K562 (cell line): Measurements from ENCODE around the gene TPR. TPM values are rescaled to one million over a fixed set of nuclear protein-coding genes. Genes with fewer than 3 reads are reported as not detected.

Experiments
- BRD4 ChIP-seq: fragments of 200-600 bp; sonication (generic); IDR thresholded peaks from 2 replicates; pipeline ENCODE4 v1.6.1; 2017; ENCODE audit warnings: inconsistent platforms
- CREBBP ChIP-seq: IDR thresholded peaks from one replicate; pipeline ENCODE4 v1.6.1; 2012; ENCODE audit warnings: low read depth, mild to moderate bottlenecking, control low read depth, inconsistent platforms, low read length
- DIDO1 ChIP-seq: fragments of 450-650 bp; IDR thresholded peaks from 2 replicates; pipeline ENCODE4 v1.6.1; 2016; ENCODE audit warnings: low read depth, missing biosample characterization, missing genetic modification characterization
- DNMT1 ChIP-seq: fragments of 450-650 bp; IDR thresholded peaks from 2 replicates; pipeline ENCODE4 v1.6.1; 2016; ENCODE audit warnings: antibody characterized with exemption, mild to moderate bottlenecking
- ERF ChIP-seq: fragments of 450-650 bp; formaldehyde crosslinking; IDR thresholded peaks from 2 replicates; pipeline ENCODE4 v1.4.0; 2020; ENCODE audit warnings: mild to moderate bottlenecking, mixed read lengths
- FOXK2 ChIP-seq, 2 experiments: fragments of 450-650 bp; IDR thresholded peaks in 1 of 2; conservative IDR thresholded peaks in 1 of 2; 2 replicates each; pipeline ENCODE4 v1.6.1; 2016; ENCODE audit warnings: low read depth in 2 of 2, mild to moderate bottlenecking in 1 of 2
- HNRNPK ChIP-seq: fragments of 200-400 bp; formaldehyde crosslinking; IDR thresholded peaks from one replicate; pipeline ENCODE4 v1.6.1; 2018; ENCODE audit warnings: mild to moderate bottlenecking, low read depth, low read length; ENCODE audit not compliant: poor library complexity, severe bottlenecking
- KAT8 ChIP-seq: fragments of 450-650 bp; IDR thresholded peaks from 2 replicates; pipeline ENCODE4 v1.6.1; 2016; ENCODE audit warnings: low read depth, mild to moderate bottlenecking
- MED1 ChIP-seq: sonication (generic); formaldehyde crosslinking; IDR thresholded peaks from 2 replicates; pipeline ENCODE4 v1.8.1; 2023; ENCODE audit warnings: missing genetic modification reagents, borderline replicate concordance
- MLLT1 ChIP-seq, 2 experiments: fragments of 450-650 bp; IDR thresholded peaks; 2 replicates each; pipeline ENCODE4 v1.6.1; 2016
- MTA3 ChIP-seq: fragments of 450-650 bp; formaldehyde crosslinking; IDR thresholded peaks from 2 replicates; pipeline ENCODE4 v1.6.1; 2017; ENCODE audit warnings: mild to moderate bottlenecking, borderline replicate concordance
- POLR2A ChIP-seq: fragments of 450-650 bp; conservative IDR thresholded peaks from 2 replicates; pipeline ENCODE4 v1.6.1; 2016
- RFX1 ChIP-seq: fragments of 450-650 bp; IDR thresholded peaks from 2 replicates; pipeline ENCODE4 v1.6.1; 2016; ENCODE audit warnings: mild to moderate bottlenecking, moderate library complexity
- TBP ChIP-seq: optimal IDR thresholded peaks from 2 replicates; pipeline ENCODE3; 2011; ENCODE audit warnings: low read depth, low read length, improper control_type of control experiment
- XRCC4 ChIP-seq: IDR thresholded peaks from one replicate; pipeline ENCODE4 v1.6.1; 2011; ENCODE audit not compliant: insufficient read depth, insufficient read length; ENCODE audit errors: extremely low read depth
- ZFP30 ChIP-seq: fragments of 250-450 bp; sonication (Bioruptor Pico); IDR thresholded peaks from 2 replicates; pipeline ENCODE4 v1.8.0; 2022; ENCODE audit warnings: moderate library complexity, mild to moderate bottlenecking, inconsistent platforms, borderline replicate concordance
- ZKSCAN3 ChIP-seq: fragments of 250-450 bp; sonication (Bioruptor Pico); IDR thresholded peaks from 2 replicates; pipeline ENCODE4 v1.4.0; 2020
- ZNF644 ChIP-seq: fragments of 200-800 bp; sonication (Bioruptor generic); IDR thresholded peaks from 2 replicates; pipeline ENCODE4 v1.6.1; 2016; ENCODE audit warnings: low read depth, missing genetic modification characterization, missing compliant biosample characterization
- ZNF780A ChIP-seq: fragments of 250-450 bp; sonication (Bioruptor Pico); IDR thresholded peaks from 2 replicates; pipeline ENCODE4 v1.5.0; 2021; ENCODE audit warnings: mild to moderate bottlenecking
- polyA plus RNA-seq, 8 experiments: library from polyadenylated mRNA; depleted of rRNA in 4 of 8; stranded (reverse) in 5 of 8; unstranded in 3 of 8; fragments of >200 nt; fragmentation: Nextera tagmentation in 2 of 8; fragmentation: Illumina TruSeq in 1 of 8; extraction: Ambion mirVana in 2 of 8; extraction: Trizol in 1 of 8; gene quantifications; 2 replicates each; pipeline versions ENCODE4 v1.2.1 to v1.2.3, GENCODE V29; 2011 to 2014; ENCODE audit warnings: inconsistent platforms in 1 of 8, missing spikeins in 1 of 8
- total RNA-seq, 7 experiments: library from RNA; depleted of rRNA in 6 of 7; stranded (reverse); fragments of >200 nt in 6 of 7; fragmentation: Illumina TruSeq in 2 of 7; extraction: Trizol in 2 of 7; gene quantifications; 2 replicates each; pipeline versions ENCODE4 v1.2.1 to v1.2.3, GENCODE V29; 2011 to 2021; ENCODE audit warnings: low replicate concordance in 1 of 7
- TF ChIP-seq, protein P1 (sequence below): sonication (generic); formaldehyde crosslinking; IDR thresholded peaks from 2 replicates; pipeline ENCODE4 v1.8.1; 2023; ENCODE audit warnings: mild to moderate bottlenecking, missing genetic modification reagents

Gene TPR
- total and polyA plus RNA-seq, 9 of the 15 experiments (the other 6 are each of a cell fraction or from before 2014, with no cell fraction given) = 48.5 to 167 (median 138) TPM

DNA sequence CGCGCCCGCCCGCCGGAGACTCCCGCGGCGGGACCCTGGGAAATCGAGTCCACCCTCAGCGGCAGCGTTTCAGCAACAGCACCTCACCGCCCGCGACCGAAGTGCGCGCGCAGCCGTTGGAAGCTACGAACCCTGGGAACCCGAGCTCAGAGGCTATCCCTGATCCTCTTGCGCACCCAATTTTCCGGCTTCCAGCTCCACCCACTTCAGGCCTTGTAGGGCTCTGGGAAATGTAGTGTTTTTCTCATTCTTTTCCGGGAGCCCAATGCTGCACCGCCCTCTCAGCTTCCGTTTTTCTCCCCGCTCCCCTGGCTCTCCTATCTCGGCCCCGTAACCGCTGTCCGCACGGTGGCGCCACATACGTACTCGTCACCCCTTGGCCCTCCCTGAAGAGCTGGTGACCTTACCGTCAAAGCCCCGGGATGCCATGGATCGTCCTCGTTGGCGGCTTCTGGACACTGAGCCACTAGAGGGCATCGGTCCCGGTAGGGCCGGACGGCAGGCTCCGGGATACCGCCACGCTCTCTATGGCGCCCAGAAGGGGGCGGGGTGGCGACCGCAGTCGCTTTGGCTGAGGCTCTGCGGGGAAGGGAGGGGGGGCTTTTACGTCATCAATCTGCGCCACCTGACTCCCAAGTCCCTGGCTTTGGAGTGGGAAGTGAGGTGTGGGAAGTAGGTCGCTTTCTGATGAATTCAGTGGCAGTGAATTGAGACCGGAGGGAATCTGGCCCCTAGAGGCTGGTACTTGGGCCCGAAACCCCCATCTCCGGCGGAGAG, at the start of gene TPR, which contains the start of gene ODR4 (continued):
- TF ChIP-seq RFX1 (no peak; the same call in 1 of the 2 replicates), ZKSCAN3 (CRISPR knock-in tag) (no peak), BRD4 (peak; percentile 93; the same call in 1 of the 2 replicates), CREBBP (no peak), ERF (CRISPR knock-in tag) (no peak; the same call in 1 of the 2 replicates), TBP (peak; percentile 77), ZNF644 (tag) (peak; percentile 74; the same call in 1 of the 2 replicates), DIDO1 (tag) (peak; percentile 88), DNMT1 (no peak), HNRNPK (no peak), XRCC4 (no peak), MTA3 (peak; percentile 97; the same call in 1 of the 2 replicates), ZNF780A (no peak), MLLT1 (IDR thresholded peaks at IDR 0.05) (peak; percentile 88 to 97), POLR2A (peak; percentile 90), FOXK2 (conservative IDR thresholded peaks at IDR 0.05 in 1 of 2, IDR thresholded peaks at IDR 0.05 in 1 of 2; ENCODE audit: low read depth in 2 of 2) (peak; percentile 73 to 80; a peak in 3 of 4 replicates), MED1 (CRISPR knock-in tag) (no peak), ZFP30 (CRISPR knock-in tag) (no peak), KAT8 (no peak)
- TF ChIP-seq, protein P1, sequence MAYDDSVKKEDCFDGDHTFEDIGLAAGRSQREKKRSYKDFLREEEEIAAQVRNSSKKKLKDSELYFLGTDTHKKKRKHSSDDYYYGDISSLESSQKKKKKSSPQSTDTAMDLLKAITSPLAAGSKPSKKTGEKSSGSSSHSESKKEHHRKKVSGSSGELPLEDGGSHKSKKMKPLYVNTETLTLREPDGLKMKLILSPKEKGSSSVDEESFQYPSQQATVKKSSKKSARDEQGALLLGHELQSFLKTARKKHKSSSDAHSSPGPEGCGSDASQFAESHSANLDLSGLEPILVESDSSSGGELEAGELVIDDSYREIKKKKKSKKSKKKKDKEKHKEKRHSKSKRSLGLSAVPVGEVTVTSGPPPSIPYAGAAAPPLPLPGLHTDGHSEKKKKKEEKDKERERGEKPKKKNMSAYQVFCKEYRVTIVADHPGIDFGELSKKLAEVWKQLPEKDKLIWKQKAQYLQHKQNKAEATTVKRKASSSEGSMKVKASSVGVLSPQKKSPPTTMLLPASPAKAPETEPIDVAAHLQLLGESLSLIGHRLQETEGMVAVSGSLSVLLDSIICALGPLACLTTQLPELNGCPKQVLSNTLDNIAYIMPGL (CRISPR knock-in tag) = peak; percentile 98
